Measurements from ENCODE around the gene CSAD. TPM values are rescaled to one million over a fixed set of nuclear protein-coding genes. Genes with fewer than 3 reads are reported as not detected.

The CSAD gene
- total RNA-seq, 2 experiments from 2014 or later: 25.8 to 26.9 TPM

- Histone ChIP-seq H3K36me3 (ENCODE audit: insufficient read depth, low read length) (peaks cover 9% of the 10 kb centered on the region; the same call in 1 of the 2 replicates), H3K9me2 (ENCODE audit: insufficient read depth, low read length) (no peaks in the 10 kb centered on the region), H3K4me2 (ENCODE audit: low read length) (no peak overlapping the region), H4K20me1 (ENCODE audit: insufficient read depth, low read length) (no peaks in the 10 kb centered on the region), H2AFZ (ENCODE audit: low read length) (no peak overlapping the region), H3K27ac (ENCODE audit: low read depth, low read length, poor library complexity, severe bottlenecking) (peak overlapping the region; percentile 19), H3K4me1 (ENCODE audit: insufficient read depth, low read length, poor library complexity, severe bottlenecking) (peaks cover 84% of the 10 kb centered on the region), H3K4me3 (ENCODE audit: low read depth, low read length, poor library complexity, severe bottlenecking) (no peak overlapping the region), H3K79me2 (ENCODE audit: insufficient read depth, low read depth, low read length) (peaks cover 10% of the 10 kb centered on the region; the same call in 1 of the 2 replicates), H3K9me3 (ENCODE audit: low read length) (no peaks in the 10 kb centered on the region)
- BruUV-seq (replicated peaks): no TSS peak
- ChIA-PET POLR2A (interaction anchor here (0.6 to 6.2 kb wide), 8 partner anchors 8 to 112 kb away, joined by 3 to 41 read pairs (median 4); partner anchors contain the start of genes AAAS, CSAD, ESPL1 and PFDN5), CTCF (ENCODE audit: unreplicated experiment) (interaction anchor here (0.6 to 6.0 kb wide), 11 partner anchors 10 to 335 kb away, joined by 3 to 80 read pairs (median 3); partner anchors contain the start of genes AAAS and ESPL1)
- intact Hi-C loops (cut with micrococcal nuclease; ENCODE audit: unreplicated experiment): loop anchor here (2.0 kb wide), 2 partner anchors 39 to 109 kb away; partner anchors contain the start of gene AAAS
- peak; percentile 65 for DNase-seq (ENCODE audit: low spot score)
- TF ChIP-seq CTCF (conservative IDR thresholded peaks at IDR 0.05; ENCODE audit: low read length): peak; percentile 86
- TF ChIP-seq EZH2phosphoT487 (IDR thresholded peaks at IDR 0.05; ENCODE audit: borderline replicate concordance, low read depth, low read length): no peak
These were observed 31.0 kb upstream of the CSAD start for GRCh38 chr12:53211476-53212381.

GRCh38 chr12:53210843-53211242, 30.1 kb upstream of the CSAD start:
- Histone ChIP-seq H3K4me2 (ENCODE audit: low read length) (no peak overlapping the region), H3K9me2 (ENCODE audit: insufficient read depth, low read length) (no peaks in the 10 kb centered on the region), H2AFZ (ENCODE audit: low read length) (no peak overlapping the region), H3K4me1 (ENCODE audit: insufficient read depth, low read length, poor library complexity, severe bottlenecking) (peaks cover 76% of the 10 kb centered on the region), H4K20me1 (ENCODE audit: insufficient read depth, low read length) (no peaks in the 10 kb centered on the region), H3K36me3 (ENCODE audit: insufficient read depth, low read length) (peaks cover 9% of the 10 kb centered on the region; the same call in 1 of the 2 replicates), H3K9me3 (ENCODE audit: low read length) (no peaks in the 10 kb centered on the region), H3K27ac (ENCODE audit: low read depth, low read length, poor library complexity, severe bottlenecking) (peak overlapping the region; percentile 19), H3K79me2 (ENCODE audit: insufficient read depth, low read depth, low read length) (peaks cover 19% of the 10 kb centered on the region; the same call in 1 of the 2 replicates), H3K4me3 (ENCODE audit: low read depth, low read length, poor library complexity, severe bottlenecking) (no peak overlapping the region)
- TF ChIP-seq CTCF (conservative IDR thresholded peaks at IDR 0.05; ENCODE audit: low read length) (no peak), EZH2phosphoT487 (IDR thresholded peaks at IDR 0.05; ENCODE audit: borderline replicate concordance, low read depth, low read length) (no peak)
- no peak for DNase-seq (ENCODE audit: low spot score)
- BruUV-seq (replicated peaks): no TSS peak
- CTCF ChIA-PET (ENCODE audit: unreplicated experiment): interaction anchor here (0.6 to 6.0 kb wide), 7 partner anchors 10 to 113 kb away, joined by 3 to 80 read pairs (median 3); partner anchors contain the start of gene ESPL1
- POLR2A ChIA-PET: interaction anchor here (0.9 to 6.2 kb wide), 7 partner anchors 9 to 85 kb away, joined by 3 to 43 read pairs (median 5); partner anchors contain the start of genes ESPL1 and PFDN5
- intact Hi-C loops (cut with micrococcal nuclease; ENCODE audit: unreplicated experiment): no loop called here

All from OCI-LY7 (cell line).